ENCODE measurements around the gene LAMP2.

Gene LAMP2

DNA sequence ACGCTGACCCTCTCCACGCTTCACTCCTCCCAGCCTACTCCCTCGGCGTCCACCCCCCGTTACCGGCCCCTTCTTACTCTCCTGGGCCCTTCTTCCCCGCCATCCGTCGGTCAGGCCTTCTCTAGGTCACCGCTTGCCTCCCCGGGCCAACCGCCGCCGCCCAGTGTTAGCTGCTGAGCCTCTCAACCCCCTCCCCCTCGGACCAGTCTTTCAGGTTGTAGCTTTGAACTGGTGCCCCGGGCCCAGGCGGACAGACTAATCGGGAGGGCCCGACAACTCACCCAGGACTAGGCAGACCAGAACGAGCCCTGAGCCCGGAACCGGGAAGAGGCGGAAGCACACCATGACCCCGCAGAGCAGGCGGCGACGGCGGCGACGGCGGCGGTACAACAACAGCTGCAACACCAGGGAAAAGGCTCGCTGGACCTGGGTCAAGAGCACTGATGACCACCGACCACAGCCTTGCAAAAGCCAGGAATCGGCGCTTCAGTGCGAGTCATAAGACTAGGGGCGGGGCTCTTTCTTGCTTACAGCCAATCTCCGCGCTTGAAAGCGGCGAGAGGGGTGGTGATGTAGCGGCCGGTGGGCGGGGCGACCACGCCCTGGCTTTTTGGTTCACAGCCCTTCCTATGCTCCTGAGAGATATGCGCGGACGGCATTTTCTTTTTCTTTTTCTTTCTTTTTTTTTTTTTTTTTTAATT, at the start of gene LAMP2:
TSS of gene LAMP2 (minus strand) at position 472 of the 701 bp plus-strand sequence. CDS start at position 345, 127 bp downstream.
- in situ Hi-C loops (cut with MboI; ENCODE audit: low pct_unique_long_range_greater_than_20kb, low sequenced_read_pairs, unreplicated experiment) = no loop called here
- TF ChIP-seq, protein P1, sequence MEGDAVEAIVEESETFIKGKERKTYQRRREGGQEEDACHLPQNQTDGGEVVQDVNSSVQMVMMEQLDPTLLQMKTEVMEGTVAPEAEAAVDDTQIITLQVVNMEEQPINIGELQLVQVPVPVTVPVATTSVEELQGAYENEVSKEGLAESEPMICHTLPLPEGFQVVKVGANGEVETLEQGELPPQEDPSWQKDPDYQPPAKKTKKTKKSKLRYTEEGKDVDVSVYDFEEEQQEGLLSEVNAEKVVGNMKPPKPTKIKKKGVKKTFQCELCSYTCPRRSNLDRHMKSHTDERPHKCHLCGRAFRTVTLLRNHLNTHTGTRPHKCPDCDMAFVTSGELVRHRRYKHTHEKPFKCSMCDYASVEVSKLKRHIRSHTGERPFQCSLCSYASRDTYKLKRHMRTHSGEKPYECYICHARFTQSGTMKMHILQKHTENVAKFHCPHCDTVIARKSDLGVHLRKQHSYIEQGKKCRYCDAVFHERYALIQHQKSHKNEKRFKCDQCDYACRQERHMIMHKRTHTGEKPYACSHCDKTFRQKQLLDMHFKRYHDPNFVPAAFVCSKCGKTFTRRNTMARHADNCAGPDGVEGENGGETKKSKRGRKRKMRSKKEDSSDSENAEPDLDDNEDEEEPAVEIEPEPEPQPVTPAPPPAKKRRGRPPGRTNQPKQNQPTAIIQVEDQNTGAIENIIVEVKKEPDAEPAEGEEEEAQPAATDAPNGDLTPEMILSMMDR (IDR thresholded peaks at IDR 0.05; ENCODE audit: extremely low read depth, insufficient read depth, missing control alignments) = no peak

DNA sequence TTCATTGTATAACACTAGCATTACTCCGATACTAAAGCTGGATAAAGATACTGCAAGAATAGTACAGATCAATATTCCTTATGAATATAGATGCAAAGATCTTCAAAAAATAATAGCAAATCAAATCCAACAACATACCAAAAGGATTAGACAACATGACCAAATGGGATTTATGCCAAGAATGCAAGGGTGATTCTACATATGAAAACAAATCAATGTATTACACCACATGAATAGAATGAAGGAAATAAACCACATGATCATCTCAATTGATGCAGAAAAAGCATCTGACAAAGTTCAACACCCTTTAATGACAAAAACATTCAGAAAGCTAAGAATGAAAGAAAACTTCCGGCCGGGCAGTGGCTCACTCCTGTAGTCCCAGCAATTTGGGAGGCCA, 48.8 kb upstream of the LAMP2 start:
- in situ Hi-C loops (cut with MboI; ENCODE audit: low pct_unique_long_range_greater_than_20kb, low sequenced_read_pairs, unreplicated experiment) = loop anchor here (25.0 kb wide), 1 partner anchor 244 kb away; no protein-coding TSS in a partner anchor
- TF ChIP-seq, protein P1 (IDR thresholded peaks at IDR 0.05; ENCODE audit: extremely low read depth, insufficient read depth, missing control alignments) = no peak
- no peak for DNase-seq (ENCODE audit: low spot score)

More for the DNA sequence above, at the start of gene LAMP2:
- DNase-seq (ENCODE audit: low spot score) = peak; percentile 78

DNA sequence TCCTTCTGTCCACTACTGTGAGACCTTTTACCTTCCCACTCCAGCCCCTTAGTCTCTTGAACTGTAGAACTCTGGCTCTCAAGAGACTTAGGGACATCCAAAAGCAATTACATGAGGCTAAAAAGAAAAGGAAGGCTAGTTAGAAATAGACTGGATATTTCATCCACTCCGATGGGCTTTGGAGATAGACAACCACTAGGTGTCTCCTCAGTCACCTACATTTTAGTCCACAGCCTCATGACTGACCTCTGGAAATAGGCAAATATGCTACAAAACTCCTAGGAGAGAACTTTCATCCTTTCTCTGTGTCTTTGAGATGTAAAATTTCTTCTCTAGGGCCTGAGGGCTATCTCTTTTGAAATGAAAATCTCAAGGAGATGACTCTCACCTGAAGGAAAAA, 45.1 kb upstream of the LAMP2 start:
- in situ Hi-C loops (cut with MboI; ENCODE audit: low pct_unique_long_range_greater_than_20kb, low sequenced_read_pairs, unreplicated experiment) = loop anchor here (25.0 kb wide), 1 partner anchor 248 kb away; no protein-coding TSS in a partner anchor
- DNase-seq (ENCODE audit: low spot score) = no peak

DNA sequence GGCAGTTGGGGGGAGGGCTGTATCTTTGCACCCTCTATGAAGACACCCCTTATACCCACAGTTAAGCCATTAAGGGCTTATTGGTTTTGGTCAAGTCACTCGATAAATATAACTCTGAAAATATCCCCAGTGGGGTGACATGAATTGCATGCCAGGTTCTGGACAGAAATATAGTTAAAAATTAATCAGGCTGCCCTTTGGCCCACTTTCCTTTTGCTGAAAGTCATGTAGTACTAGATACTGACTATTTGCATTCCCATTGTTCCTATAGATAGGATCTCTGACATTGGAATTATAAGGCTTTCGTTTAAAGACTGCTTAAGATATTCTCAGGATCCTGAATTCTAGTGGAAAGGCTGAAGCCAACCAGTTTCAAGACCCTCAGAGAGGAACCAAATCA, 43.5 kb upstream of the LAMP2 start:
- TF ChIP-seq, protein P1 (IDR thresholded peaks at IDR 0.05; ENCODE audit: extremely low read depth, insufficient read depth, missing control alignments) = no peak
- in situ Hi-C loops (cut with MboI; ENCODE audit: low pct_unique_long_range_greater_than_20kb, low sequenced_read_pairs, unreplicated experiment) = loop anchor here (25.0 kb wide), 1 partner anchor 250 kb away; no protein-coding TSS in a partner anchor
- no peak for DNase-seq (ENCODE audit: low spot score)

More for the DNA sequence above, 45.1 kb upstream of the LAMP2 start:
- TF ChIP-seq, protein P1 (IDR thresholded peaks at IDR 0.05; ENCODE audit: extremely low read depth, insufficient read depth, missing control alignments) = peak; percentile 35

DNA sequence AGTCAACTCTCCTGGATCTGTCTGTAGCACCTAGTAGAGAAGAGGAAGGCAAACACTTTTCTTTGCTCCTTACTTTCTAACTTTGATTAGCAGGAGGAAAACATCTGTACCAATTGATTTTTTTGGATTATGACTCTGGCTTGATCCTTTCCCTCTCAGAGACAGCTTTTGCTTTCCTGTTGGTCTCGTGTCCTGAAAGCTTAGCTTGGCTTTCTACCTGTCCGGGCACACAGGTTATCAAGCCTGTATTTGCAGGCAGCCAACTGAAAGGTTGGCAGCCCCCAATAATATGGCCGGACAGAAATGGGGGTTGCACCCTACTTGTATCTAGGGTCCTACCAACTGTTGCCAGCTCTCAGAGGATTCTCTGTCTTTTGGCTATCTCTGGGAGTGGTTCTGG, 43.1 kb upstream of the LAMP2 start:
- TF ChIP-seq, protein P1 (IDR thresholded peaks at IDR 0.05; ENCODE audit: extremely low read depth, insufficient read depth, missing control alignments) = no peak
- in situ Hi-C loops (cut with MboI; ENCODE audit: low pct_unique_long_range_greater_than_20kb, low sequenced_read_pairs, unreplicated experiment) = loop anchor here (25.0 kb wide), 1 partner anchor 250 kb away; no protein-coding TSS in a partner anchor
- DNase-seq (ENCODE audit: low spot score) = no peak

DNA sequence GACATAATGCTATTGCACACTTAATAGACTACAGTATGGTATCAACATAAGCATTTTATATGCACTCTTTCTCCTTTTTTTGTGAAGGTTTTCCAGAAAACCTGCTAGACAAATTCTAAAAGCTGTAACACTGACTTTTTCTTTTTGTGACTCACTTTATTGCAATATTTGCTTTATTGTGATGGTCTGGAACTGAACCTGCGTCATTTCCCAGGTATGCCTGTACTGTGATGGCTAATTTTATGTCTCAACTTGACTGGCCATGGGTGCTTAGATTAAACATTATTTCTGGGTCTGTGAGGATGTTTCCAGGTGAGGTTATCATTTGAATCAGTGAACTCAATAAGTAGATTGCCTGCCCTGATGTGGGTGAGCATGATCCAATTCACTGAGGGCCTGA, 35.5 kb upstream of the LAMP2 start:
- DNase-seq (ENCODE audit: low spot score) = no peak
- TF ChIP-seq, protein P1 (IDR thresholded peaks at IDR 0.05; ENCODE audit: extremely low read depth, insufficient read depth, missing control alignments) = no peak
- in situ Hi-C loops (cut with MboI; ENCODE audit: low pct_unique_long_range_greater_than_20kb, low sequenced_read_pairs, unreplicated experiment) = loop anchor here (25.0 kb wide), 1 partner anchor 258 kb away; no protein-coding TSS in a partner anchor

Data from GM13977 (cell line).